GM19240 (cell line): ENCODE results near the gene MRPL52.
"Not testable (repeated sequence)": the region's sequence is repeated elsewhere in the genome, so short reads cannot be mapped to it uniquely, and the experiment has no call there.

ENCODE experiments used
- DNase-seq: peaks from one replicate; pipeline ENCODE4 v3.0.0; 2011; ENCODE audit warnings: low spot score; ENCODE audit not compliant: insufficient read length

The MRPL52 gene

GRCh38 chr14:22829661-22830442 is at the start of gene MRPL52:
Gene MRPL52, plus strand, starts transcription at chr14:22829887. Its CDS starts 26 bp downstream, at chr14:22829913.
- peak; percentile 70 for DNase-seq

DNA sequence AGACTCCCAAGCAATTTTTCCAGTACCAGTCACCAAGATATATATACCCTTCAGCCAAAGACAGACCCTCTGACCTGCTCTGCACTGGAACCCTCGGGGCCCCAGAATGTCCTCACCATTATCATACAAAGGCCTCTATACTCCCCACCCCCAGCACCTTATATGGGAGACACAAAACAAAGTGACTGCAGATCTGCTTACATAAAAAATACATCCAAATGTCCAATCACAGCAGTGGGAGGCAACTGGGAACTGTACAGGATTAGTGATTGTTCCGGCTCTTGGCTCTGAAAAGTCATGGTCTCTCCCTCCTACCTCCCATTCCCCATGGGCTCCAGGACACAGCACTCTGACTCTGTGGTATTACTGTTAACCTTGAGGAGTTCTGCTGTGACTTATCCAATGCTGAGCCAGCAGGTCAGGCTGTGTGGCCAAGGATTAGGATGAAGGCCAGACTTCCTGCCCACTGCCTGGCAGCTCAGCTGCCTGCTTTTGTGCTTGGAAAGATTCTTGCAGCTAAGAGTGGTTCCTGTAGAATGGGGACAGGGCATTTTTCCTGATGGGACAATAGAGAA is 49.5 kb upstream of the MRPL52 start:
- no peak for DNase-seq

GRCh38 chr14:22780941-22781300 is 48.8 kb upstream of the MRPL52 start:
- DNase-seq, result no peak

GRCh38 chr14:22781301-22781991 is 48.2 kb upstream of the MRPL52 start:
- DNase-seq, result no peak

GRCh38 chr14:22786685-22787084 is 43.0 kb upstream of the MRPL52 start:
- DNase-seq, result no peak

- DNase-seq, result no peak
Observed at GRCh38 chr14:22791301-22791700, 38.4 kb upstream of the MRPL52 start.

DNA sequence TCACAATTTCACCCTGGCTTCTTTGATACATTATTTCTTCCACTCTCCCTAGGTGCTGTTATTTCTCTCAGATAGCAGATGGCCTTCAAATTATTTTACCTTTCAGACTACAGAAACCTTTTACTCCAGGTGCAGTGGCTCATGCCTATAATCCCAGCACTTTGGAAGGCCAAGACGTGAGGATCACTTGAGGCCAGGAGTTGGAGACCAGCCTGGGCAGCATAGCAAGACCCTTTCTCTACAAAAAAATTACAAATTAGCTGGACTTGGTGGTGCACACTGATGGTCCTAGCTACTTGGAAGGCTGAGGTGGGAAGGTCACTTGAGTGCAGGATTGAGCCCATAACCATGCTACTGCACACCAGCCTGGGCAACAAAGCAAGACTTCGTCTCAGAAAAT is 37.5 kb upstream of the MRPL52 start:
- DNase-seq, result no peak

- not testable (repeated sequence) for DNase-seq
Observed at GRCh38 chr14:22793550-22793949, 36.1 kb upstream of the MRPL52 start.

DNA sequence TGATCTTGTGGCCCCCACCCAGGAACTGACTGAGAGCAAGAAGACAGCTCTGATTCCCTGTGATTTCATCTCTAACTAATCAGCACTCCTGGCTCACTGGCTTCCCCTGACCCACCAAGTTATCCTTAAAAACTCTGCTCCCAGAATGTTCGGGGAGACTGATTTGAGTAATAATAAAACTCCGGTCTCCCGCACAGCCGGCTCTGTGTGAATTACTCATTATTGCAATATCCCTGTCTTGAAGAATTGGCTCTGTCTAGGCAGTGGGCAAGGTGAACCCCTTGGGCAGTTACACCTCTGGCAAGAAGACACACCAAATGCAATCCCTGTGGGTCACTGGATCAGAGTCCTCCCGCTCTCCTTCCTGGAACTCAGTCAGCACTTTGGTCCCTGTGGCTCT is 35.7 kb upstream of the MRPL52 start:
- DNase-seq, result no peak

- no peak for DNase-seq
Observed at GRCh38 chr14:22794551-22794951, 35.1 kb upstream of the MRPL52 start.

- no peak for DNase-seq
Observed at GRCh38 chr14:22796087-22796707, 33.5 kb upstream of the MRPL52 start.

DNA sequence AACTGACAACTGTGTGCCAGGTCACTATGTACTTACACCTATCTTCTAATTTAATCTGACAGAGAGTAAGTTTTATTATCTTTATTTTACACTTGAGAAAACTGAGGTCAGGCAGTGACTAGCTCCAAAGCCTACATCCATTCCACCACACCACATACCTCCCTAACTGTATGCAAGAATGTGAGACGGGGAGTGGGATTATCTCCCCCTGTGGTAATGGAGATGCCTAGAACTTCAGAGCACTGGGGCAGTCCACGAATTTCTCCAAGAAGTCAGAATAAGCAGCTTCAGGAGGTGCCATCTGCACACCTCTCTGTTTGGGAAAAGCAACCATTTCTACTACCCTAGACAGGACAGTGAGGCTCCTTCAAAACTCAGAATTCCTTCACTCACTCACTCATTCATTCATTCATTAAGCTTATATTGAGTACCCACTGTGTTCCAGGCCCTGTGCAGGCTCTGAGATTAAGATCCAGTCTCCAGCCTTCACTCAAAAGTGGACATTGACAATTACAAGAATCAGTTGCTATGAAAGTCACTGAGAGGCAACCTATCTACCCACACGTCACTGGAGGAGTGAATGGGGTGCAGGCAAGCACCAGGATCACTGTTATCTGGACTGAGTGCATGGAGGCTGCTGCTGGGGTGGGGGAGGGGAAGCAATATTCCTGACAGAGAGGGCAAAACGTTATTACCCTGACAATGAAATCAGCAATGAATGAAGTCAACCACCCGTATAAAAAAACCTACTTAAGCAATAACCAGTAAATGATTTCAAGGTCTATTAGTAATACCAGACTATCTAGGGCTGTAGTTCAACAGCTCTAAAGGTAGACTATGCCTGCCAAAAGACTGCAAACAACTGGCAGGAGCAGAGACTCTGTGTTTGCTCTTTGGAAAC is 32.4 kb upstream of the MRPL52 start:
- no peak for DNase-seq

- no peak for DNase-seq
Observed at GRCh38 chr14:22798528-22798927, 31.2 kb upstream of the MRPL52 start.

GRCh38 chr14:22800346-22800745 is 29.3 kb upstream of the MRPL52 start:
- DNase-seq, result no peak

DNA sequence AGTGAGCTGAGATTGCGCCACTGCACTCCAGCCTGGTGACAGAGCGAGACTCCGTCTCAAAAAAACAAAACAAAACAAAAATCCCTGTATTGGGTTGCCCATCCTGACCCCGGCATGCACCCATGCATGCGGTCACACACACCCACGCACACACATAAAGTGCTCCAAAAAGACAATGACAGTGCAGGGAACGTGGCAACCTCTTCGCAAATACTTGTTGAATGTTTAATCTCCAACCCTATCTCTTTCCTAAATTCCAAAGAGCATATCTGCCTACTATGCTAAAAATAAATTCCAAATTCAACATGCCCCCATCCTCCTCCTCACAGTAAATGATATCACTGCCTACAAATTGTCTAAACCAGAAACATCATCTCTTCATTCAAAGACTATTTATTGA is 28.0 kb upstream of the MRPL52 start:
- no peak for DNase-seq

DNA sequence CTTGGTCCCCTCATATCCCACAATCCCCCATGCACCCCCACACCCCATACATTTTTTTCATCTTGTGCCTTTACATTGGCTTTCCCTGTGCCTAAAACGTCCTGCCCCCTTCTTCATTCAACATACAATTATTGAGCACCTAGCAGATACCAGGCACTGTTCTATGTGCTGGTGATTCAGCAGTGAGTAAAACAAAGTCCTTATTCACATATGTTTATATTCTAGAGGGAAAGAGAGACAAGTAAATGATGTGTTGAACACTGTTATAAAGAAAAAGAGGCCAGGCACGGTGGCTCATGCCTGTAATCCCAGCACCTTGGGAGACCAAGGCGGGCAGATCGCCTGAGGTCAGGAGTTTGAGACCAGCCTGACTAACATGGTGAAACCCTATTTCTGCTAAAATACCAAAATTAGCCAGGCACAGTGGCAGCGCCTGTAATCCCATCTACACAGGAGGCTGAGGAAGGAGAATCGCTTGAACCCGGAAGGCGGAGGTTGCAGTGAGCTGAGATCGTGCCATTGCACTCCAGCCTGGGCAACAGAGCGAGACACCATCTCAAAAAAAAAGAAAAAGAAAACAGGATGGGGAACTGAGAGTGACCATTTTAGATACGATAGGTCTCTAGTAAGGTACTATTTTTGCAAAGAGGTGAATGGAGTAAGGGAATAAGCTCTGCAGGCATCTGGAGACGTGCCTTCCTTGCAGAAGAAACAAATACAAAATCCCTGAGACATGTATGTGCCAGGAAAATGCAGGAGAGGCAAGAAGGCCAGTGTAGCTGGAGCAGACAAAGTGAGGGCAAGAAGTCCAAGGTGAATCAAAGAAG is 26.6 kb upstream of the MRPL52 start:
- DNase-seq, result no peak

DNA sequence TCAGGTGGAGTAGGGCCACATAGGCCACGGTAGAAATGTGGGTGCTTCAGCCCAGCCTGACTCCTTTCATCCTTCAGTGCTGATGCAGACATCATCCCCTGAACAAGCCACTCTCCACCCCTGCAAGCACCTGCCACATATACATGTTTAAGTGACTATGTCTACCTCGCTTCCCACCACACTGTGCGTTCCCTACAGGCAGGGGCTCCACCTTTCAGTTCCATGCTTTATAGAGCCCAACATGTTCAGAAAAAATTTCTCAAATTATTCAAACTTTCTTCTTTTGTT is 26.1 kb upstream of the MRPL52 start:
- DNase-seq, result no peak

DNA sequence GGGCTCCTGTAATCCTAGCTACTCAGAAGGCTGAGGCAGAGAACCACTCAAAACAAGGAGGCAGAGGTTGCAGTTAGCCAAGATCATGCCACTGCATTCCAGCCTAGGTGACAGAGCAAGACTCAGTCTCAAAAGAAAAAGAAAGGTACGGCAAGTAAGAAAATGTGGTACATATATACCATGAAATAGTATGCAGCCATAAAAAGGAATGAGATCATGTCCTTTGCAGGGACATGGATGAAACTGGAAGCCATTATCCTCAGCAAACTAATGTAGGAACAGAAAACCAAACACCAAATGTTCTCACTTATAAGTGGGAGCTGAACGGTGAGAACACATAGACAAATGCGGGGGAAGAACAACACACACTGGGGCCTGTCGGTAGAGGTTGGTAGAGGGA is 24.5 kb upstream of the MRPL52 start:
- not testable (repeated sequence) for DNase-seq

- DNase-seq, result no peak
Observed at GRCh38 chr14:22807432-22808087, 22.1 kb upstream of the MRPL52 start.
